ENCODE measurements around the gene IL12RB1. TPM values are rescaled to one million over a fixed set of nuclear protein-coding genes. Genes with fewer than 3 reads are reported as not detected.

Gene IL12RB1
- total RNA-seq, 1 experiment from 2014 or later = not detected

- ChIA-PET RAD21 (ENCODE audit: low non-redundant PET in 1 of 2, low total read pairs in 2 of 2, uncharacterized antibody in 2 of 2, unreplicated experiment in 2 of 2) (no interaction called here), POLR2A (no interaction called here), CTCF (no interaction called here)
- no peaks in the 10 kb centered on the region for H3K79me2 ChIP-seq (ENCODE audit: insufficient read depth, low read length)
- H3K9ac ChIP-seq (ENCODE audit: low read length) = no peak overlapping the region
- DNase-seq (ENCODE audit: low read depth, low spot score) (no peak), ATAC-seq (no peak)
- H3K4me3 ChIP-seq (replicated peaks in 1 of 2; ENCODE audit: low read depth in 1 of 2, low read length in 2 of 2) = no peak overlapping the region
- TF ChIP-seq CTCF (IDR thresholded peaks at IDR 0.05 in 2 of 3, conservative IDR thresholded peaks at IDR 0.05 in 1 of 3; ENCODE audit: borderline replicate concordance in 1 of 3, insufficient read depth in 1 of 3, low read depth in 2 of 3, low read length in 2 of 3) (no peak), ZBTB33 (IDR thresholded peaks at IDR 0.05; ENCODE audit: extremely low read depth, insufficient replicate concordance, low read length) (no peak), MAX (IDR thresholded peaks at IDR 0.05) (no peak), FOSL1 (IDR thresholded peaks at IDR 0.05; ENCODE audit: low read depth) (no peak), TCF7L2 (IDR thresholded peaks at IDR 0.05; ENCODE audit: borderline replicate concordance, extremely low read depth, insufficient read depth, insufficient read length) (no peak), ELF1 (IDR thresholded peaks at IDR 0.05; ENCODE audit: borderline replicate concordance, low read depth) (no peak), EZH2phosphoT487 (IDR thresholded peaks at IDR 0.05; ENCODE audit: borderline replicate concordance) (no peak), POLR2AphosphoS5 (IDR thresholded peaks at IDR 0.05; ENCODE audit: low read depth, low read length) (no peak), REST (IDR thresholded peaks at IDR 0.05; ENCODE audit: low read depth) (no peak), ATF3 (IDR thresholded peaks at IDR 0.05) (no peak), ZFX (IDR thresholded peaks at IDR 0.05) (no peak), JUND (IDR thresholded peaks at IDR 0.05) (no peak), CEBPB (IDR thresholded peaks at IDR 0.05; ENCODE audit: low read depth) (no peak), YY1 (IDR thresholded peaks at IDR 0.05; ENCODE audit: extremely low read depth, insufficient replicate concordance, low read depth, low read length) (no peak)
- no peak overlapping the region for H2AFZ ChIP-seq (ENCODE audit: low read depth, low read length, poor library complexity, severe bottlenecking)
- intact Hi-C loops (cut with micrococcal nuclease) = no loop called here
- no peak overlapping the region for H3K27ac ChIP-seq (ENCODE audit: low read depth, low read length)
- H3K4me2 ChIP-seq (ENCODE audit: low read length) = no peak overlapping the region
- BruUV-seq (replicated peaks) = no TSS peak
- peaks cover 7 to 14% of the 10 kb centered on the region in 2 experiments; a peak in 3 of 4 replicates for H3K4me1 ChIP-seq (ENCODE audit: control insufficient read depth in 1 of 2, insufficient read depth in 2 of 2, low read length in 2 of 2)
- H3K9me2 ChIP-seq (ENCODE audit: insufficient read depth) = no peaks in the 10 kb centered on the region
- H3K27me3 ChIP-seq (ENCODE audit: insufficient read depth, low read length) = no peaks in the 10 kb centered on the region
- H3K36me3 ChIP-seq (ENCODE audit: control insufficient read depth in 1 of 2, insufficient read depth in 2 of 2, low read length in 2 of 2) = no peaks in the 10 kb centered on the region
- H3K9me3 ChIP-seq (ENCODE audit: control insufficient read depth in 1 of 2, insufficient read depth in 1 of 2, low read depth in 1 of 2, low read length in 2 of 2) = no peaks in the 10 kb centered on the region
- no peaks in the 10 kb centered on the region for H4K20me1 ChIP-seq (ENCODE audit: insufficient read depth)
Observed at GRCh38 chr19:18069383-18069782, 17.4 kb downstream of the IL12RB1 start.

All from HCT116 (cell line).